Stimulated activated naive CD4-positive, alpha-beta T cell treated with Interleukin-2 at 50 U/mL for 16 hours (primary cell): ENCODE results near the gene NELFCD.
A peak's percentile ranks its signal among the peaks of the same experiment; 100 is the strongest.

Experiments used
- DNase-seq: peaks from one replicate; lab custom pipeline; 2025; lab: John Stamatoyannopoulos, UW

Gene NELFCD

DNA sequence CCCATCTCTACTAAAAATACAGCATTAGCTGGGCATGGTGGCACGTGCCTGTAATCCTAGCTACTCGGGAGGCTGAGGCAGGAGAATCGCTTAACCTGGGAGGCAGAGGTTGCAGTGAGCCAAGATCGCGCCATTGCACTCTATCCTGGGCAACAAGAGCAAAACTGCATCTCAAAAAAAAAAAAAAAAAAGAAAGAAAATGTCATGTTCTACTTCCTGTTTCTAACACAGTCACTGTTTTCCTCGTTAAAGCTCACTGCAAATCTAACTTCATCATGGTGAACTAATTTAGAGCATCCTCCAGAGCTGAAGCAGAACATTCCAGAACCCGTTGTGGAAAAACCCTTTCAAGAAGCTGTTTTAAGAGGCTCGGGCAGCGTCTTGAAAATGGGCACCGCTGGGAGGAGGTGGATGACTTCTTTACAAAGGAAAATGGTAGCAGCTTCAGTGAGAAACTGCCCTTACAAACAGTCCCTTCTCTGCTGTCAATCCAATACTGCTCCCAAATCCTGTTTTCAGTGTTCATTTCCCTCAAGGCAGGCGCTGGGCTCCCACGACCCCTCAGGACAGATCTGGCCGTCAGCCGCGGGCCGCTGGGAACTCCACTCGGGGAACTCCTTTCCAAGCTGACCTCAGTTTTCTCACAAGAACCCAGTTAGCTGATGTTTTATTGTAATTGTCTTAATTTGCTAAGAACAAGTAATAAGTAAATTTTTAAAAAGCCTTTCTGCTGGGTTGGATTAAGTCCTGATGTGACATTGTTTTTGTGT is 13.5 kb downstream of the NELFCD start:
- no peak for DNase-seq

DNA sequence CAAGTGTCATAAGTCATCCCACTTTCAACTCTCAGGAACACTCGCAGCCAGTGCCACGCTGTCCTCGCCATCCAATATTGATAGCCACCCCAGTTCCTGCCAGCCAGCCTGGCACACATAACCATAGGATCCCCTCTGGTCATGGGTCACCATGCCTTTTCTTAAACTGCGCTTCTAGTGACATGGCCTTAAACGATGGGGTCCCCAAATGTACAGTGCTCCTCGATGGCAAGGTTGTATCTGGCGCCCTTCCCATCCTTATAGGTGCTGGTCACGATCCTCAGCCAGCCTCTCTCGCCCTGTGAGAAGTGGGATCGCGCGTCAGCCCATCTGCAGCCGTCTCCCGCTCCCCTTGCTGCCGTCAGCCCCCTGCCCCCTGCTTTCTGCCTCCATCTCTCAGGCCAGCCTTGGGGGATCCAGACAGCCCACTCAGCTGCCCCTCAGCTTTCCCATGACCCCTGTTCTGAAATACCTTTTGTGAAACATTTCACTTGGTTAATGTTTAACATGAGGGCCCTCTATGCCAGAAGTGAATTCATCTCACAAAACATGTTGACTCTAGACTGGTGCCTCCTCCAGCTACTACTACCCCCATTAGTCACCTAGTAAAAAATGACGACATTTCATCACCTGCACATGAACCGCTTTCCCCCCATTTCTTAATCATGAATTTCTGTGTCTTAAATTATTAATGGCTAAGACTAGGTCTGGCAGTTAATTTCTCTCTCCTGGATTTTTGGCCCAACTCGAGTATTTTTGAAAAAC is 14.6 kb downstream of the NELFCD start:
- no peak for DNase-seq

- DNase-seq: no peak
Observed at GRCh38 chr20:58996226-58996611, 15.2 kb downstream of the NELFCD start.

- no peak for DNase-seq
Observed at GRCh38 chr20:58997141-58997770, 16.2 kb downstream of the NELFCD start.

DNA sequence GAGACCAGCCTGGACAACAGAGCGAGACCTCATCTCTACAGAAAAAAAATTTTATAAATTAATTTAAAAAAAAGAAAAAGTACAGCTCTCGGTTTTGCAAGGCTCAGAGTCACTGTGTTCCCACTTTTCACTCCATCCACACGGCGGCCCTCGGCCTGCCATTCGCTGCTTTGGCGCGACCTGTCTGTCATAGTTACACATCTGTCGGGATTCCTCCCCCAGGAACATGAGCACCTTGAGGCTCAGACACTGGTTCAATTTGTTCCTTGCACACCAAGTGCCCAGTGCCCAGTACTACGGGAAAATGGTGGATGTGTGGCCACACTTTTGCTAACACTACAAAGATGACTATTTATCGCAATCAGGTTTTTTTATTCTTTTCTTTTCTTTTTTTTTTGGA is 17.6 kb downstream of the NELFCD start:
- no peak for DNase-seq

- DNase-seq: no peak
Observed at GRCh38 chr20:59000326-59000725, 19.3 kb downstream of the NELFCD start.

GRCh38 chr20:59001068-59001448 is 20.0 kb downstream of the NELFCD start:
- no peak for DNase-seq

DNA sequence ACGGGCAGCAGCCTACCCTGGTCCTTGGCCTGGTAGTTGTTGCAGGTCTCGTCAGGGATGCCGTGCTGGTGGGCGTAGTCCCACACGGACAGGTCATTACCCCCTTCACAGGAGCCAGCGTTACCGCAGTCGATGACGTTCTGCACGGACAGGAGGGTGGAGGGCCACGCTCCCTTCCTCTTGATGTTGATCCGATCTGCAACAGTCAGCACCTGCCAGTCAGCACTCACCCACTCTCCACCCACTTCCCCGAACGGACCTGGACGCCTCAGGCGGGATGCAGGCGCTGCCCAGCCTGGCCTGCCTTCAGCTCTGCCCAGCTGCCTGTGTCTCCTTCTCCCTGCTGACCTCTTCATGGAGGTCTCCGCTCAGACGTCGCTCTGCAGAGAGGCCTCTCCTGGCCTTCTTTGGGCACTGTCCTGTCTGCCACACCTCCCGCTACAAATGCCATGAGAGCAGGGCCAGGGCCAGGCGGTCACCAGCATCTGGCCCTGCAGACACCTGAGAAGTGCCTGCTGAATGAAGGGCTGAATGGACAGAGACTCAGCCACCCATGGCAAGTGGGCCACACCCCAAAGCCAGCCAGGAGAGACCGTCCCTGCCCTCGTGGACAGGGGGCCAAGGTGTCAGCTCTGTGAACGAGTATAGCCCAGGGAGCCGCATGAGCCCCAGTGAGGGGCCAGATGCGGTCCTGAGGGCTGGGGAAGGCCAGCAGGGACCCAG is 20.6 kb downstream of the NELFCD start:
- no peak for DNase-seq

DNA sequence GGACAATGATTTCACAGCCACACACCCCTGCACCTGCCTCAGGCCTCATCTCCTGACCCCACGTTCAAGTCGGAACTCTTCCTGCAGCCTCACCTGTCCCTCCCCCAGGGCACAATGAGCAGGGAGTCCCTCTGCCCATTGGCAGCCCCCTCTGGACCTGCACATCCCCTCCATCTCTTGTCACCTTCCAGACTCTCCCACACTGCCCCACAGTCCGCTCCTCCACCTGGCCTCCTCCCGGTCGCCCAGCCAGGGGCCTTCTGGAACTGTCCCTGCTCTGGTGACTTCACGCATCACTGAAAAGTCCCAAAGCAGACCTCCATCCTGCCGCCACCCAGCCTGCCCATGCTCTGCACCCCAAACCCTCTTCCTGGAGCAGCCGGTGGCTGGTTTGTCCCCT is 21.3 kb downstream of the NELFCD start:
- DNase-seq: no peak

DNA sequence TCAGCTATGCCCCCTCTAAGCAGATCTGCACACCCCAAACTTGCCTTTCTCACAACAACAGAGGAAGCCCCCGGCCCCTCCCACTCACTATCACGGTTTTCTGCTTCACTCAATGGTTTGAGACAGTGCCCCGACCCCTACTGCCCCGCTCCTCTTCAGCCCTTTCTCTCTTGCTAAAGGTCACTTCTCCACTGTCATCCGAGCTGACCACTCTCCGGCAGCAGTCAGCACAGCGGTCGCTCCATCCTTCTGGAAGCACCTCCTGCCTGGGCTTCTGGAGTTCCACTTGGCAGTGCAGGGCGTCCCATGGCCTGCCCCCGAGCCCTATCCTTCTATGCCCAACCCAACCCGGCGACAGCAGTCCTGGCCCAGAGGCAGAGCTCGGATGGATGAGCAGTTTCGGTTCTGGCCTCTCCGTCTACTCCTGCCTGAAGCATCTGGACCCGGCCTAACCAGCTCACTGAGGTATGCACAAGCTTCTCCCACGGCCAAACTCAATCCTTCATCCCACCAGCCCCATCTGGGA is 21.9 kb downstream of the NELFCD start:
- DNase-seq: no peak

DNA sequence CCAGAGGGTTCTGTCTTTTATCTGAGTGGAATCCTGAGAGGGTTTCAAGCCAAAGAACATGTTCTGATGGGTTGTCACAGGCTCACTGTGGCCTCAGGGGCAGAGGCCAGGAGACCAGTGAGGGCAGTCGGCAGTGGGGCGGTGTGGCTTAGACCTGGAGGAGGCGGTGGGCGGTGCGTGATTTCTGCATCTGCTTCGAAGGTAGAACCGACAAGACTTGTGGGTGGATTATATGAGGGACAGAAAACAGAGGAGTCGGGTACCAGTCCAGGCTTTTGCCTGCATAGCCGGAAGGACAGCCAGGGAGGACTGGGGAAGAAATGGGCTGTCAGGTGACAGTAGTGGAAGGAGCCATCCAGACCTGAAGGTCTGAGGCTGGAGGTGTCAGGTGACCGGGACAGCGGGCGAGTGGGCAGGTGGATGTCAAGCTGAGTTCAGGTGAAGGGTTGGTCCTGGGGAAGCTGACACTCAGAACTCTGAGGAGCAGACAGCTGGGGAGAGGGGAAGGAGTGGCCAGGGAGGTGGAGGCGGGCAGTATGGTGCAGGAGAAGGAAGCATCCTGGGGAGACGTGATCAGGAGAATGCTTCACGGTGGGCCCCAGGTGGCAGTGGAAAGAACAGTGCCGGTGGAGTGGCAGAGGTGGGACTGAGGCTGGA is 22.9 kb downstream of the NELFCD start:
- DNase-seq: no peak

- DNase-seq: no peak
Observed at GRCh38 chr20:59004493-59004762, 23.4 kb downstream of the NELFCD start.

GRCh38 chr20:59004763-59005522 is 23.9 kb downstream of the NELFCD start:
- peak; percentile 37 for DNase-seq

DNA sequence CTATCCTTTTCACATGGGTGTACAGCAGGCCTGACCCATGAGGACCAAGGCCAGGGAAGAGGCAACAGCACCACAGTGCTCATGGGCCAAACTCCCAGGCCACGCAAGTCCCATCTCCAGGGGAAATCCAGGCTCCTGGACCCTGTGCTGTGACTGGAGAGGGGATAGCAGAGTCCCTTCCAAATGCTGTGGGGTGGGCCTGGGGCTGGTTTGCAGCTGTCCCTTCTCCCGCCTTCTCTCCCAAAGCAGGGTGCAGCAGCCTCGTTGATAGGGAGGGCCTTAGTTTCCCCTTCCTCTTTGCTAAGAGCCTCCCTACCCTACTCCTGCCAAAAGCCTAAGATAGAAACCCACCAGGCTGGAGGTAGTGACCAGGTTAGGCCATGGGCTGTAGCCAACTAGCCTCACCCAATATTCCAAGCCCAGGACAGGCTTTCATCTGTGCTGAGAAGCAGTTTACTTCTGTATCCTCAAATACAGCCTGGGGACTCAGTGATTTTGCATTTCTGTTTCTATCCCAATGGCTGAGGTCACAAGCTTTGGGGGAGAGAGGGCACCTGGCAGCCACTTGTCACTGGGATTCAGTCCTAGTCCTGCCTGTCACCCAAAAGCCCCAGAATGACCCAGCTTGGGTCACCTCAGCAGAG is 24.6 kb downstream of the NELFCD start:
- DNase-seq: no peak

- no peak for DNase-seq
Observed at GRCh38 chr20:59006167-59006863, 25.3 kb downstream of the NELFCD start.

DNA sequence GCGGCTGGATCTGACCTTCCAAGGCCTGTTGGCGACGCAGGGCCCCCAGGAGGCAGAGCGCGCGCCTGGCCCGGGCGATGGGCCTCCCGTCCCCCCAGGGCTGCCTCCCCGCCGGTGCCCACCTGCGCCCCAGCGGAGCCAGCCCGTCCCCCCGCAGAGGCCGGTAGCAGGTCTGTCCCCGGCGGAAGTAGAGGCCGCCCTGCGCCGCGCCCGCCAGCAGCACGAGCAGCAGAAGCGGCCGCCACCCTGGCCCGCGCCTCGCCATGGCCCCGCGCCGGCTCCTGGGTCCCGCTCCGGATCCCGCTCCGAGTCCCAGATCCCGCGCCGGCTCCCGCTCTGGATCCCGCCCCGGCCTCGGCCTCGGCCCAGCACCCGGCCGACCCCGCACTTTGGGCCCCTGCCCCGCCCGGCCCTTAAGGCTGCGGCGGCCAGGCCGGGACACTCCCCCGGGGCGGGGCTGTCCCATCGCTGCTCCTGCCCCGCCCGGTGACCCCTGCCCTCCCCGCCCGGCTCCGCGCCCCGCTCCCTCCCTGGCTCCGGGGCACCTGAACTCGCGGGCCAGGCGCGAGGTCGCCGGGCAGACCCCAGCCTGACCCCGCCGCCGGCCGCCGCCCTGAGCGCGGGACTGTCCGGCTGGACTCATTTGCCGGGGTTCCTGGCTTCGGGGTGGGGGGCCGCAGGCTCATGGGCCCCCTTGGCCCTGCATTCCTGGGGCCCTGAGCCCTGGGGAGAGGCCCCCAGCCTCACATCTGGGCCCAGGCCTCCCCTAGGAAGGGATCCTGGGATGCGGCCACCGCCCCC is 26.0 kb downstream of the NELFCD start, which contains the start of gene CTSZ:
Gene CTSZ, minus strand, starts transcription at position 391 of the 801 bp plus-strand sequence. Its CDS starts 126 bp downstream, at position 265.
- DNase-seq: peak; percentile 46

GRCh38 chr20:59007665-59008511 is 26.8 kb downstream of the NELFCD start:
- DNase-seq: no peak

DNA sequence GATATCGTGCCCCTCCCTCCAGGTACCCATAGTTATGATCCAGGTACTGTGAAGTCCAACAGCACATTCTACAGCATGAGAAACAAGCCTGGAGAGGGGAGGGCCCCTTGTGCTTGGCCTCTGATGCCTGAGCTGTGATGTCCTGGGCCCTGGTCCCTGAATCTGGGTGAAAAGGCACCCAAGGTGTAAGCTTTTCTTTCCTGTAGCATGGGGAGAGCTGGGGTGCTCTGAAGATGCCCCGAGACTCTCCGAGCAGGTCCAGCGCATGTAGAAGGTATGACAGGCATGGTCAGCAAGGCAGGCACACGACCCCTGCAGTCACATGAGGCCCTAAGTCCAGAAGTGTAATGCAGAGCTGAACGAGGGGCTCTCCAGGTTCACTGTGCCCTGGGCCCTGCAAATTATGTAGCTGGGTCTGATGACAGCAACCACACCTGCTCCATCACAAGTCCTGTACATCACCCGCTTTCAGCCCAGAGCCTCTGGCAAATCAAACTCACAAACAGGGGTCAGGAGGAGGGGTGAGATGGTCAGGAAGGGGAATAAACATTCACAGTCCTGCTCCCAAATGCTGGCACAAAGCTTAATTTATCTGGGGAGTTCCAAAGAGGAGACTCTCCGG is 27.8 kb downstream of the NELFCD start:
- DNase-seq: no peak
